RCC 7860 (cell line): ENCODE measurements around the gene CABLES2.

ENCODE experiments used
- DNase-seq: peaks from one replicate; pipeline ENCODE4 v3.0.0-alpha.2; 2015; ENCODE audit warnings: low spot score
- FAIRE-seq: peaks from 2 replicates; lab custom pipeline; 2012; peaks lifted over from hg19 to GRCh38; lab: Jason Lieb, UNC

The CABLES2 gene

GRCh38 chr20:62405981-62406513 is 1.0 kb downstream of the CABLES2 start:
- DNase-seq (no peak), FAIRE-seq (no peak)

GRCh38 chr20:62405108-62405980 is 1.7 kb downstream of the CABLES2 start:
- no peak for FAIRE-seq
- no peak for DNase-seq

- DNase-seq (no peak), FAIRE-seq (no peak)
Observed at GRCh38 chr20:62404761-62405107, 2.4 kb downstream of the CABLES2 start.

DNA sequence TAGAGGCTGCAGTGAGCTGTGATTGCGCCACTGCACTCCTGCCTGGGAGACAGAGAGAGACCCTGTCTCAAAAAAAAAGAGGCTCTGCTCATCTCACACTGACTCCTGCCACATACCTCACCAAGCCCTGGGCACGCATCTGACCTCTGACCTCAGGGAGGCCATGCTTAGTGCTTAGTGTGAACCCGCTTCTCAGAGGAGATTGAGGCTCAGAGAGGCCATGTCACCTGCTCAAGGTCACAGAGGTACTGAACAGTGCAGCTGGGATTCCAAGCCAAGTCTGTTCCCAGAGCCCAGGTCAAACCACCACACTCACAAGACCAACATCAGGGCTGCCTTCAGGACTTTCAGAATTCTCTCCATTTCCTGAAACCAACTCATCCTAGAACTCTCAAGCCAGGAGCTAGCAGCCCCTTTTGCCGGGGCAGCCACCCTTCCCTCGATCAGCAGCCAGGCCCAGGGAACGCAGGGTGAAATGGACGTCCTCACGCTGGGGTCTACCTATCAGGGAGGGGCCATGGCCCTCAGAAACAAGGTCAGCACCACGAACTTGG is 2.9 kb downstream of the CABLES2 start:
- FAIRE-seq (no peak), DNase-seq (no peak)

- no peak for FAIRE-seq
Observed at GRCh38 chr20:62403331-62403730, 3.8 kb downstream of the CABLES2 start.

DNA sequence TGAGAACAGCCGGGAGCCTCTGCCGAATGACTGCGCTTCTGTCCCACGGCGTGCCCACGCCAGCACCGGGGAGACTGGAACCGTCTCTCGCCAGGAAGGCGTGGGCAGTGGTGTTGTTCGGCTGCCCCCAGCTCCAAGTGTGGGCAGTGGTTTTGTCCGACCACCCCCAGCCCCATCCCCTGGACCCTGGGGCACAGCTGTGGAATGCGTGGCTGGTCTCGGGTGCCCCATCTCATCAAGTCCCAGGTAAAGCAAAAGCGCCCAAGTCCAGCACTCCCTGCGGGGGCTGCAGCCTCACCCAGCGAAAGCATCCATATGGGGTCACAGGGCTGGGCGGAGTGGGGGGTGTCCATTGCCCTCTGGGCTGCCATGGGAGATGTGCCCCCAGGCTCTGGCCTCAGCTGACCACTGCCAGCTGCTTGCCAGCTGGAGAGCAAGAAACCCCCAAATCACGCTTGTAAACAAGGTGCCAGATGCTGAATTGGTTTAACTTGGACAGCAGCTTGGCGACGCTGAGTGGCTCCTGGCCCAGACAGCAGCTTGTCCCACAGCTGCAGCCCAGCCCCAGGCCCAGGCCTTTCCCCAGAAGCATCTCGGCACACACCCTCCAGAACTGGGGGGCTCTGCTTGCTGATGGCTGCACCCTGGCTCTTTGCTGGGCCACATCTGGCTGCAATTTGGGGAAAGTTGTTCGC is 4.5 kb downstream of the CABLES2 start:
- DNase-seq = no peak
- FAIRE-seq = no peak

More at GRCh38 chr20:62403331-62403730, 3.8 kb downstream of the CABLES2 start:
- no peak for DNase-seq

- FAIRE-seq = no peak
- DNase-seq = no peak
Observed at GRCh38 chr20:62401331-62401779, 5.7 kb downstream of the CABLES2 start.

DNA sequence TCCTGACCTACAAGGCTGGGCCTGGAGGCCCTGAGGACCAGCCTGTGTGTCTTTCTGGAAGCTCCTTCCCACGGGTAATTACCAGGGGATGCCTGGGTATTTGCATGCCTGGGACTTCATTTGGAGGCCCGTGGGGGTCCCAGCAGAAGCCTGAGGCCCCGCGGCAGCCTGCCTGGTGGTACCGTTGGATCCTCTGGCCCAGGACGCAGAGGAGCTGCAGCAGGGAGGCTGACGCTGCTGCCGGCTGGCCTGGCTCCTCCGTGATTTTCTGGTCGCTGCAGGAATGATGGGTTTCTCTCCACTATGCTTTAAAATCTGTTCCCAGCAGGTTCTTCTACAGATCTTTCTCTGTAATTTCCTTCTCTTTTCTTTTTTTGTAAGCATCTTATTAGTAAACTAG is 6.5 kb downstream of the CABLES2 start:
- DNase-seq (no peak), FAIRE-seq (no peak)

DNA sequence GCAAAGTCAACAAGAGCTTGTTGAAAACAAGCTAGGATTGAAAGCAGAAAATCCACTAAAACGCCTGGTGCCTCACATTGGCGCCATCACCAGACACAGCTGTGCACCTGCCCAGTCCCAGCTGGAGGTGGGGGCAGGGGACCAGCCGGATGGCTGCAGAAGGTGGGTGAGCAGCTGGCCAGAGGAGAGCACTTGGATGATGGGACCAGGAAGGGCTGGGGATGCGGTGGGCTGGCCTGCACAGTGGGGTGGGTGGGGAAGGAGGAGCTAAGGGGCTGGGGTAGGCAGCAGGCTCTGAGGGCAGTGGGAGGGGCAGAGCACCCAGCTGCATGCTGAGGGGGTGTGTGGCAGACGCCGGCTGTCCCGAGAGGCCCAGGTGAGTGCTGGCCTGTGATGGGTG is 7.1 kb downstream of the CABLES2 start:
- no peak for DNase-seq
- no peak for FAIRE-seq

- FAIRE-seq = no peak
- no peak for DNase-seq
Observed at GRCh38 chr20:62398120-62398821, 8.8 kb downstream of the CABLES2 start.

- FAIRE-seq (no peak), DNase-seq (no peak)
Observed at GRCh38 chr20:62396367-62397239, 10.5 kb downstream of the CABLES2 start.

DNA sequence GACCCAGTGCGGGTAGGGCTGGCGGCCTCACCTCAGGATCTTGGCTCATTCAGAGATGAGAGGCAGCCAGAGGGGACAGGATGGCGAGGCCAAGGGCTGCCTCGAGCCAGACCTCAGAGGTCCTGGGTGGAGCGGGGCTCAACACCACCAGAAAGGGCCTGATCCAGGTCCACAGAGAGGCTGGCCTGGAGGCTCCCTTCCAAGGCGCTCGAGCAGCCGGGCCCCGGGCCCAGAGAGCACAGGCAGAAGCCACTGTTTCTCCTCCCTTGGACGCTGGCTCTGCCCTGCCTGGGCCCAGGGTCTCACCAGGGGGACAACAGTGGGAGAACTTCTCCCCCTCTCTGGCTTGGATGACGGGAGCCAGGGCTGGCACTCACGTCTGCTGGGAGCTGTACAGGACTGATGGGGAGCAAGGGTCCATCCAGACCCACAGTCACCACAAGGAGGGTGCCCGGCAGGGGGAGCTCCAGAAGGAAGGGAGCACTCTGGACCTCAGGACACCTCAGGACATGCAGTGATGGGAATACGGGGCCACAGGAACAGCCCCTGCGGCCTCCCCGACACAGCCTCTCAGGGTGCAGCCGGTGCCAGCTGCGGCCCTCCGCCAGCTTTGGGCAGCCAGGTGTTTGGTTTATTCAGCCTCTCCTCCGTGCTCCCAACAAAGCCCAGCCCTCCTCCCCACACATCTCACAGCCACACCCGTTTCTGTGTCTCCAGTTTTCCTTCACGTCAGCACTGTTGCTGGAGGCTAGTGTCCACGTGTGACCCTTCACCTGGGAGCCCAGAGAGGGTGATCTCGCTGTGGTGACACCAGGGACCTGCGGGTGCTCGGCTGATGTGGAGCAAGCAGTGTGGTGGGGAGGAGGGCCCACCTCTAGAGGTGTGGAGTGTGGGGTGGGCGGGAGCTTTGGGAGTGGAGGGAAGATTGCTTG is 11.5 kb downstream of the CABLES2 start:
- FAIRE-seq = no peak
- DNase-seq = no peak

GRCh38 chr20:62394248-62395245 is 12.5 kb downstream of the CABLES2 start:
- DNase-seq (no peak), FAIRE-seq (no peak)

DNA sequence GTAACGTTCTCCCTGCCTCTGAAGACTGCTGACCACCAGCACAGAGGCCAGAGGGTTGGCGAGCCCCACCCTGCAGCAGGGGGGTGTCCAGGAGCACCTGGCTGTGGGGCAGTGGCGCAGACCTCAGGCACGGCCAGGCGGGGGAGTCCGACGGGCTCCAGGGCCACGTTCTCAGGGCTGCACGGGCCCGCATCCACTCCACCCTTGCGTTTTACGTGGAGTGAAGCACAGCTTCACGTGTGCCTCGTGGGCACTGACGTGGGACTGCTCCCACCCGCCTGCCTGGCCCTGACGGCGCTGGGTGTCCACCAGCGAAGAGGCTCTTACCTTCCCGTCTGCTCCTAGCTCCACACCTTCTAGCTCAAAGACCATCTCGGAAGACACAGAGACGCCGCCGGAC is 13.3 kb downstream of the CABLES2 start:
- DNase-seq = no peak
- no peak for FAIRE-seq

DNA sequence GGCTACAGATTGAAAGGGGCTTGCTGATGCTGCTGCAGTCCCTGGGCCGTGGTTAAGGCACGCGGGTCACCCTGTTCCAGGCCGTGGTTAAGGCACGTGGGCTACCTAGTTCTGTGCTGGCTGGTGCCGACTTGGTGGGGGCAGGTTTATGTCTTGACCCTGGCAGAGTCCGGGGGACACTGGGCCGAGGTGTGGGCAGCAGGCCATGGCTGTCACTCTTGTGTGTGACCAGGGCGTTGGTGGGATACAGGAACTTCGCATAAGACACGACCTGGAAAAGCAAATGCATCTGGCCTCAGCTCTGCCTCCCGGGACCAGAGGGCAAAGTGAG is 13.8 kb downstream of the CABLES2 start:
- FAIRE-seq (no peak), DNase-seq (no peak)

DNA sequence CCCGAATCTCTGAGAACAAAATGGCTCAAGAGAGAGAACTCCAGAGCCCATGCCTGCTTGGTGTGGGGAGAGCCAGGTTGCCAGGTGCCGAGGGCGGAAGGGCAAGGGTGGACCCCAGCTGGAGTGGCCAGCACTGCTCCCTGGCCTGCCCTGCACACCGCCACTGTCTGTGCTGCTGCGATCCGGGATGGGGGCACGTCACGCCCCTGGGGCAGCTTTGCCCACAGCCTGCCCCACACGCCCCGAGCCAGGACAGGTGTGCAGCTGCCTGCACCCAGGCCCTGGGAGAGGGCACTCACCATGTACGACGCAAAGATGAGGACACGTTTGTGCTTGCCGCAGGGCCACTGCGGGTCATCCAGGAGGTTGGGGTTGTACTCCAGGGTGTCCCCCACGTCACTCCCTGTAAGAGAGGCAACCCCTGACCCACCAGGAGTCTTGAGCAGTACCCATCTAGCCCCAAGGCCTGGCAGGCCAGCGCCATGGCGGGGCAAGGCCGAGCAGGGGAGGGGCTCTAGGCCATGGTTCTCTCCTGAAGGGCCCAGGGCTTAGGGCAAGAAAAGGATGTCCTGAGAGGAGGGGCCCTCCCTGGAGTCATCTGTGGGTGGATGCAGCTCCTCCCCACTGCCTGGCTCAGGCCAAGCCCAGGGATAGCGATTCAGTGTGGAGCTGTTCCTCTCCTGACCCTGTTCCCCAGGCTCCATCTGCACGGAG is 14.3 kb downstream of the CABLES2 start:
- no peak for FAIRE-seq
- no peak for DNase-seq

DNA sequence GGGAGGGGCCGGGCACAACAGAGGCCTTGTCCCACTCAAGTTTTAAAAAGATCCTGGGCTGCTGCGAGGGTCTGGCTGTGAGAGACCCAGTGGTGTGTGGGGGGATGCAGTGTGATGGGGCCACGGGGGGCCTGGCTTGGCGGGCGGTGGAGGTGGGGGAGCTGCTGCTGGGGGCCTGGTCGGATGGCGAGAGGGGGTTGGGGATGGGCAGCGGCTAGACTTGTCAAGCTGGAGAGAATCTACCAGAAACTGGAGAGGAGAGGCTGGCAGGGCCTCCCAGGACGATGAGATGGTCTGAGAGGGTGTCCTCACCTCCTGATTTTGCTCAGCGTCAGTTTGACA is 15.0 kb downstream of the CABLES2 start:
- no peak for FAIRE-seq
- DNase-seq = no peak
